ENCODE results near the gene PODN.

GRCh38 chr1:53094533-53094919 is 32.5 kb downstream of the PODN start:
- no peak for TF ChIP-seq POLR2AphosphoS5 (IDR thresholded peaks at IDR 0.05)
- no peak for TF ChIP-seq CTCF (IDR thresholded peaks at IDR 0.05)
- TF ChIP-seq POLR2A (IDR thresholded peaks at IDR 0.05) = no peak
